ENCODE results near the gene PHF21B.

PHF21B gene

GRCh38 chr22:44892803-44893730 lies 116.7 kb downstream of the PHF21B start:
- Histone ChIP-seq H3K27ac (no peak overlapping the region), H3K4me1 (no peaks in the 10 kb centered on the region), H3K27me3 (peaks cover 0 to 4% of the 10 kb centered on the region in 2 donors), H3K9me3 (no peaks in the 10 kb centered on the region), H3K4me3 (no peak overlapping the region), H3K36me3 (no peaks in the 10 kb centered on the region)
- intact Hi-C loops (cut with DNase I; ENCODE audit: low total_unique reads): no loop called here
- no peak for DNase-seq
- TF ChIP-seq, protein P1, sequence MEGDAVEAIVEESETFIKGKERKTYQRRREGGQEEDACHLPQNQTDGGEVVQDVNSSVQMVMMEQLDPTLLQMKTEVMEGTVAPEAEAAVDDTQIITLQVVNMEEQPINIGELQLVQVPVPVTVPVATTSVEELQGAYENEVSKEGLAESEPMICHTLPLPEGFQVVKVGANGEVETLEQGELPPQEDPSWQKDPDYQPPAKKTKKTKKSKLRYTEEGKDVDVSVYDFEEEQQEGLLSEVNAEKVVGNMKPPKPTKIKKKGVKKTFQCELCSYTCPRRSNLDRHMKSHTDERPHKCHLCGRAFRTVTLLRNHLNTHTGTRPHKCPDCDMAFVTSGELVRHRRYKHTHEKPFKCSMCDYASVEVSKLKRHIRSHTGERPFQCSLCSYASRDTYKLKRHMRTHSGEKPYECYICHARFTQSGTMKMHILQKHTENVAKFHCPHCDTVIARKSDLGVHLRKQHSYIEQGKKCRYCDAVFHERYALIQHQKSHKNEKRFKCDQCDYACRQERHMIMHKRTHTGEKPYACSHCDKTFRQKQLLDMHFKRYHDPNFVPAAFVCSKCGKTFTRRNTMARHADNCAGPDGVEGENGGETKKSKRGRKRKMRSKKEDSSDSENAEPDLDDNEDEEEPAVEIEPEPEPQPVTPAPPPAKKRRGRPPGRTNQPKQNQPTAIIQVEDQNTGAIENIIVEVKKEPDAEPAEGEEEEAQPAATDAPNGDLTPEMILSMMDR (IDR thresholded peaks at IDR 0.05): no peak

DNA sequence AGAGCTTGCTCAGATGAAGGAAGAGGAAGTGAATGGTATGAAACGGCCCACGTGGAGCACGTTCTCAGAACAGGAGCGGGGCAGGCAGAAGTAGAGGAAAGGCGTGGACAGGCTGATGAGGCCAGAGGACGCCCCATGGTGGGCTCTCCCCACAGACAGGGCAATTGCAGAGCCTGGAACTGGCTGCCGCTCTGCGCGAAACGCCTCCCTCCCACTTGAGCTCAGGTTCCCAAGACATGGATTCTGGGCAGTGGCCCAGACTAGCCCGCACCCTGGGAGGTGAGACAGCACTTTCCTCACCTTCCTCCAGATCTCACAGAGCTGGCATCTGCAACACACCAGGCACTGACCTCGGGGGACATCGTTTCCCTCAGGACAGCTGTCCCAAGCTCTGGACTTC lies 117.6 kb downstream of the PHF21B start:
- TF ChIP-seq, protein P1 (IDR thresholded peaks at IDR 0.05): no peak
- no peaks in the 10 kb centered on the region for H3K36me3 ChIP-seq
- intact Hi-C loops (cut with DNase I; ENCODE audit: low total_unique reads): no loop called here
- no peaks in the 10 kb centered on the region for H3K9me3 ChIP-seq
- no peaks in the 10 kb centered on the region for H3K4me1 ChIP-seq
- H3K27ac ChIP-seq: no peak overlapping the region
- DNase-seq: no peak
- H3K27me3 ChIP-seq: peaks cover 0 to 4% of the 10 kb centered on the region in 2 donors
- no peak overlapping the region for H3K4me3 ChIP-seq

DNA sequence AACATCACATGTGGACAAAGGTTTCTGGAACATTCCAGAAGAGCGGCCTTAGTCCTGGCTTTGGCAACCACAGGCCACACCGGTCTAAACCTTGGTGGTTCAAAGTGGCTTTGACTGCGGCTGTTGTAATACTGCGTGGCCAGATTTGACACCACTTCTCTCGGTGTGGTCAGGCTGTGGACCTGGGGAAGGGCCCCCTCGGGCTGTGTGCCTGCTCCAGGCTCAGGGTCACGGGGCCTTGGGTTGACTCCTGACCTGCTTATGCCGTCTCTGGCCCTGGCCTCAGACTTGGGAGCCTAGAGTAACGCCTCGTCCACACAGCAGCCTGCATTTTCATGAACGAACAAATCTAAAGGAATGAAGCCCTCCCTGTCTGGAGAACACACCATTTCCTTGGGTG lies 118.0 kb downstream of the PHF21B start:
- intact Hi-C loops (cut with DNase I; ENCODE audit: low total_unique reads): no loop called here
- no peak for DNase-seq
- no peaks in the 10 kb centered on the region for H3K36me3 ChIP-seq
- peaks cover 0 to 4% of the 10 kb centered on the region in 2 donors for H3K27me3 ChIP-seq
- TF ChIP-seq, protein P1 (IDR thresholded peaks at IDR 0.05): no peak
- no peaks in the 10 kb centered on the region for H3K9me3 ChIP-seq
- H3K27ac ChIP-seq: no peak overlapping the region
- H3K4me1 ChIP-seq: no peaks in the 10 kb centered on the region
- no peak overlapping the region for H3K4me3 ChIP-seq

GRCh38 chr22:44891293-44891747 lies 118.5 kb downstream of the PHF21B start:
- Histone ChIP-seq H3K27me3 (peaks cover 0 to 4% of the 10 kb centered on the region in 2 donors), H3K27ac (no peak overlapping the region), H3K4me3 (no peak overlapping the region), H3K4me1 (no peaks in the 10 kb centered on the region), H3K9me3 (no peaks in the 10 kb centered on the region), H3K36me3 (no peaks in the 10 kb centered on the region)
- intact Hi-C loops (cut with DNase I; ENCODE audit: low total_unique reads): no loop called here
- no peak for DNase-seq
- TF ChIP-seq, protein P1 (IDR thresholded peaks at IDR 0.05): no peak

DNA sequence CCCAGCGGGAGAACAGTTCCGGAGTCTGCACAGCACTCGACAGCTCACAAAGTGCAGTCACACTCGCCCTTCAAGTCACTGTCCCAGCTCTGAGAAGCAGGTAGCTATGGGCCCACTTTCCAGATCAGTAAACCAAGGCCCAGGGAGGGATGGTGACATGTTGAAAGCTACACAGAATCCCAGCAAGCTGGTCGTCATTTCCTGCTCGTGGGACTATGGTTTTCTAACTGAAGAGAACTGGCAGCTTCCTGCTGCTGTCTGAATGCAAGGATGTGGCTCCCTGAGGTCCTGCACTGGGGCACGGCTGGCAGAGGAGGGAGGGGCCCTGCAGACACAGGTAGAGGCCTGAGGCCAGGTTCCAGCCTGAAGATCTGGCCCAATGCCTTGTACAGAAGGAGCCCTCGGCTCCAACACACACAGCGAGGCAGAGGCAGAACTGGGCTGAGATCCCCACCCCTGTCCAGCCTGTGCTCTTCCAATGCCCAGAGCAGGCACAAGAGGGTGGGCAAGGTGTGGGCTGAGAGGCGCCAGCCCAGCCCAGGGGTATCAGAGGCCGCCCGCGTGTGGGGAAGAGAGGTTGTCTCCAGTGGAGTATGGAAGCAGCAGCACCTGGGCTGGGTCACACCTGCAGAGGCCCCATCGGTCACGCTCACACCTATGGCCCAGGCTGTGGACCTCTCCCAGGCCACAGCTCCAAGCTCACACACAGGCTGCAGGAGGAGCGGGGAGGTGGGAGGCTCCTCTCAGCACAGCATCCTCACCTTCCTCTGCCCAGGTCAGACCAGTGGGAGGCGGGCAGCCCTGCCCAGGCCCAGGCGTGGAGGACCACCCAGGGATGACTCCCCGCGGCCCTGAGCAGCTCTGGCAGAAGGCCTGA lies 119.2 kb downstream of the PHF21B start:
- TF ChIP-seq, protein P1 (IDR thresholded peaks at IDR 0.05): no peak
- Histone ChIP-seq H3K9me3 (no peaks in the 10 kb centered on the region), H3K27me3 (peaks cover 0 to 5% of the 10 kb centered on the region in 2 donors), H3K36me3 (no peaks in the 10 kb centered on the region), H3K27ac (no peak overlapping the region), H3K4me3 (no peak overlapping the region), H3K4me1 (no peaks in the 10 kb centered on the region)
- intact Hi-C loops (cut with DNase I; ENCODE audit: low total_unique reads): no loop called here
- DNase-seq: peak in 1 of 2 donors; percentile 48

Data from tibial artery (tissue), 4 donors.